DOHH2 (cell line): ENCODE results near the gene MGLL.

Source experiments
- H3F3A ChIP-seq: fragments of 200-600 bp; sonication (generic), shearing (Covaris generic); 2 replicates; pipeline ENCODE4 v1.6.0; 2016; ENCODE audit warnings: antibody characterized with exemption, mild to moderate bottlenecking; ENCODE audit not compliant: control insufficient read depth, insufficient read depth
- H3K27ac ChIP-seq: fragments of 200-600 bp; sonication (generic); 2 replicates; pipeline ENCODE4 v1.5.1; 2014; ENCODE audit warnings: low read depth, mild to moderate bottlenecking, low read length, moderate library complexity
- H3K27me3 ChIP-seq: fragments of 200-600 bp; sonication (generic); 2 replicates; pipeline ENCODE4 v1.6.1; 2014; ENCODE audit warnings: mild to moderate bottlenecking, low read length, mixed read lengths; ENCODE audit not compliant: control insufficient read depth
- H3K36me3 ChIP-seq: fragments of 200-600 bp; sonication (generic); 2 replicates; pipeline ENCODE4 v1.6.1; 2014; ENCODE audit warnings: mild to moderate bottlenecking, low read length, moderate library complexity, mixed read lengths; ENCODE audit not compliant: control insufficient read depth
- H3K4me1 ChIP-seq: fragments of 200-600 bp; sonication (generic); 2 replicates; pipeline ENCODE4 v1.6.1; 2014; ENCODE audit warnings: mild to moderate bottlenecking, low read length, mixed read lengths; ENCODE audit not compliant: control insufficient read depth
- H3K4me2 ChIP-seq: fragments of 200-600 bp; sonication (generic); 2 replicates; pipeline ENCODE4 v1.6.0; 2014; ENCODE audit warnings: mild to moderate bottlenecking, low read length, moderate library complexity
- H3K4me3 ChIP-seq: fragments of 200-600 bp; sonication (generic); 2 replicates; pipeline ENCODE4 v1.5.1; 2014; ENCODE audit warnings: mild to moderate bottlenecking, low read length, mixed read lengths
- H3K79me2 ChIP-seq: fragments of 200-600 bp; sonication (generic); 2 replicates; pipeline ENCODE4 v1.6.1; 2014; ENCODE audit warnings: mild to moderate bottlenecking, low read length, mixed read lengths; ENCODE audit not compliant: control insufficient read depth
- H3K9me2 ChIP-seq: fragments of 200-600 bp; sonication (generic); replicated peaks from 2 replicates; pipeline ENCODE4 v1.6.1; 2014; ENCODE audit warnings: mild to moderate bottlenecking, low read length, mixed read lengths; ENCODE audit not compliant: control insufficient read depth
- H3K9me3 ChIP-seq: fragments of 200-600 bp; sonication (generic); 2 replicates; pipeline ENCODE4 v1.6.1; 2014; ENCODE audit warnings: antibody characterized with exemption, low read length, mixed read lengths; ENCODE audit not compliant: control insufficient read depth, insufficient read depth
- H4K20me1 ChIP-seq: fragments of 200-600 bp; sonication (generic); 2 replicates; pipeline ENCODE4 v1.6.0; 2014; ENCODE audit warnings: low read depth, mild to moderate bottlenecking, antibody characterized with exemption, low read length, moderate library complexity; ENCODE audit not compliant: control insufficient read depth, insufficient read depth
- CTCF ChIP-seq: fragments of 200-600 bp; sonication (generic); IDR thresholded peaks from one replicate; pipeline ENCODE4 v1.5.1; 2014; ENCODE audit warnings: antibody characterized with exemption, mild to moderate bottlenecking, low read depth, low read length; ENCODE audit not compliant: poor library complexity, severe bottlenecking
- EZH2phosphoT487 ChIP-seq: fragments of 200-600 bp; sonication (generic); IDR thresholded peaks from 2 replicates; pipeline ENCODE4 v1.6.1; 2017; ENCODE audit warnings: borderline replicate concordance, mild to moderate bottlenecking, antibody characterized with exemption, low read length, moderate library complexity, mixed read lengths

The MGLL gene

GRCh38 chr3:127749787-127750225 lies 72.5 kb downstream of the MGLL start:
- Histone ChIP-seq H3K4me1 (peaks cover 13% of the 10 kb centered on the region), H3K4me2 (peak overlapping the region; percentile 14; the same call in 1 of the 2 replicates), H3K9me2 (no peaks in the 10 kb centered on the region), H3K36me3 (no peaks in the 10 kb centered on the region), H3K27ac (no peak overlapping the region), H3F3A (no peaks in the 10 kb centered on the region), H3K27me3 (peaks cover 41% of the 10 kb centered on the region), H3K4me3 (no peak overlapping the region), H3K9me3 (no peaks in the 10 kb centered on the region), H3K79me2 (no peaks in the 10 kb centered on the region), H4K20me1 (no peaks in the 10 kb centered on the region)
- peak; percentile 38 for TF ChIP-seq CTCF
- TF ChIP-seq EZH2phosphoT487, result no peak

DNA sequence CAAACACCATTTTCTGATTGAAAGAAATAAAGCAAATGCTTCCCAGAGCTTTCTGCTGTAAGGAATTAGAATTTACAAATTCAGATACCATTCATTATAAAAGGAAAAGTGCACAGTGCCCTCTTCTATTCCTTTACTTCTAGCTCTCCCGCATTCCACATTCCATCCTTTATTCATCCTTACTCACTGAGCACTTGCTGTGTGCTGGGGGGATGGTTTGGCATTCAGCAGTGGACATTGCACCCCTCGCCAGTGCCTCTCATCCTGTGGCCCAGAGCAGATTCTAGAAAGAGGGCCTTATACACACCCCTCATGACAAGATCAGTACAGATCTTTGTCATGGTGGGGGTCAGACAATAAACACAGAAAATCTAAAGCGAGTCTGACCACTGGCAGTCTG lies 73.0 kb downstream of the MGLL start:
- Histone ChIP-seq H3K36me3 (no peaks in the 10 kb centered on the region), H3K4me1 (peaks cover 13% of the 10 kb centered on the region), H3K4me2 (no peak overlapping the region), H3F3A (no peaks in the 10 kb centered on the region), H4K20me1 (no peaks in the 10 kb centered on the region), H3K9me2 (no peaks in the 10 kb centered on the region), H3K27me3 (peaks cover 38% of the 10 kb centered on the region), H3K27ac (no peak overlapping the region), H3K4me3 (no peak overlapping the region), H3K79me2 (no peaks in the 10 kb centered on the region), H3K9me3 (no peaks in the 10 kb centered on the region)
- no peak for TF ChIP-seq CTCF
- TF ChIP-seq EZH2phosphoT487, result no peak

- Histone ChIP-seq H3K27ac (no peak overlapping the region), H3K4me2 (no peak overlapping the region), H3K9me3 (no peaks in the 10 kb centered on the region)
Observed at GRCh38 chr3:127748754-127749327, 73.5 kb downstream of the MGLL start.

More at GRCh38 chr3:127748754-127749327, 73.5 kb downstream of the MGLL start:
- no peaks in the 10 kb centered on the region for H3K79me2 ChIP-seq
- peaks cover 13% of the 10 kb centered on the region for H3K4me1 ChIP-seq
- no peaks in the 10 kb centered on the region for H3F3A ChIP-seq
- no peaks in the 10 kb centered on the region for H3K36me3 ChIP-seq
- peaks cover 38% of the 10 kb centered on the region for H3K27me3 ChIP-seq
- TF ChIP-seq CTCF (no peak), EZH2phosphoT487 (no peak)
- H3K4me3 ChIP-seq, result no peak overlapping the region
- no peaks in the 10 kb centered on the region for H4K20me1 ChIP-seq
- H3K9me2 ChIP-seq, result no peaks in the 10 kb centered on the region
